GM23248 (cell line): Measurements from ENCODE around the gene GRID2.

Source experiments
- EZH2 ChIP-seq: fragments of 200-600 bp; sonication (generic); IDR thresholded peaks from 2 replicates; pipeline ENCODE4 v1.6.1; 2018; ENCODE audit warnings: antibody characterized with exemption, mild to moderate bottlenecking; ENCODE audit not compliant: insufficient read depth, poor library complexity, severe bottlenecking
- EZH2phosphoT487 ChIP-seq: fragments of 200-600 bp; sonication (generic); IDR thresholded peaks from 2 replicates; pipeline ENCODE4 v1.6.1; 2018; ENCODE audit warnings: antibody characterized with exemption, moderate library complexity, mild to moderate bottlenecking, low read depth; ENCODE audit not compliant: insufficient read depth

- no peak for TF ChIP-seq EZH2phosphoT487
- TF ChIP-seq EZH2, result no peak
Observed at GRCh38 chr4:92521941-92522340, 218.2 kb downstream of the GRID2 start.
